HCT116 (cell line): ENCODE results near the gene HACD4.

Experiments
- EZH2 ChIP-seq: fragments of 200-600 bp; sonication (generic); IDR thresholded peaks from 2 replicates; pipeline ENCODE4 v1.6.1; 2017; ENCODE audit warnings: antibody characterized with exemption, mixed run types
- POLR2A ChIP-seq: IDR thresholded peaks from 2 replicates; pipeline ENCODE4 v1.7.0; 2011; ENCODE audit warnings: borderline replicate concordance; ENCODE audit not compliant: insufficient read depth, insufficient read length; ENCODE audit errors: extremely low read depth
- SIN3A ChIP-seq: IDR thresholded peaks from 2 replicates; pipeline ENCODE4 v1.6.1; 2012; ENCODE audit warnings: low read depth
- TF ChIP-seq, protein P1 (sequence below), 3 experiments: fragments of 200-600 bp in 1 of 3; sonication (generic) in 1 of 3; IDR thresholded peaks in 2 of 3; conservative IDR thresholded peaks in 1 of 3; 2 replicates each; pipeline ENCODE4 v1.5.1; 2012 to 2017; ENCODE audit warnings: low read depth in 2 of 3, low read length in 2 of 3, antibody characterized with exemption in 1 of 3, borderline replicate concordance in 1 of 3, control low read depth in 1 of 3, mild to moderate bottlenecking in 1 of 3, mixed read lengths in 1 of 3, mixed run types in 1 of 3, moderate library complexity in 1 of 3; ENCODE audit not compliant: insufficient read depth in 1 of 3
- TF ChIP-seq, protein P2 (sequence below): IDR thresholded peaks from 2 replicates; pipeline ENCODE4 v1.6.1; 2012; ENCODE audit warnings: low read depth
- TF ChIP-seq, protein P3 (sequence below): IDR thresholded peaks from 2 replicates; pipeline ENCODE4 v1.6.1; 2012

DNA sequence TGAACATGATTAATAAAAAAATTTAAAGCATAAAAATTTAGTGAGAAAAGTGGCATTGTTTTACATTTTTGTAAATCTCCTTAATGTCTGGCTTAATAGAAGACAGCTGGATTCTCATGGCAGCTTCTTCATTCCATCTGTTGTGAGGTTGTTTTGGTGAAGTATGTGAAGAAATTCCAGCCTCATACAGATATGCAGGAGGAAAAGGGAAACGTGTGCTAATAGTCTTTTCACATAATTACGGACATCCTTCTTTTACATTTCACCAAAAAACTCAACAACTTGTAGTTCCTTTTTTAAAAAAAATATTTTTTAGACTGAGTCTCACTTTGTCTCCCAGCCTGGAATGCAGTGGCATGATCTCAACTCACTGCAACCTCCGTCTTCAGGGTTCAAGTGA is 46.9 kb downstream of the HACD4 start:
- TF ChIP-seq, protein P1, sequence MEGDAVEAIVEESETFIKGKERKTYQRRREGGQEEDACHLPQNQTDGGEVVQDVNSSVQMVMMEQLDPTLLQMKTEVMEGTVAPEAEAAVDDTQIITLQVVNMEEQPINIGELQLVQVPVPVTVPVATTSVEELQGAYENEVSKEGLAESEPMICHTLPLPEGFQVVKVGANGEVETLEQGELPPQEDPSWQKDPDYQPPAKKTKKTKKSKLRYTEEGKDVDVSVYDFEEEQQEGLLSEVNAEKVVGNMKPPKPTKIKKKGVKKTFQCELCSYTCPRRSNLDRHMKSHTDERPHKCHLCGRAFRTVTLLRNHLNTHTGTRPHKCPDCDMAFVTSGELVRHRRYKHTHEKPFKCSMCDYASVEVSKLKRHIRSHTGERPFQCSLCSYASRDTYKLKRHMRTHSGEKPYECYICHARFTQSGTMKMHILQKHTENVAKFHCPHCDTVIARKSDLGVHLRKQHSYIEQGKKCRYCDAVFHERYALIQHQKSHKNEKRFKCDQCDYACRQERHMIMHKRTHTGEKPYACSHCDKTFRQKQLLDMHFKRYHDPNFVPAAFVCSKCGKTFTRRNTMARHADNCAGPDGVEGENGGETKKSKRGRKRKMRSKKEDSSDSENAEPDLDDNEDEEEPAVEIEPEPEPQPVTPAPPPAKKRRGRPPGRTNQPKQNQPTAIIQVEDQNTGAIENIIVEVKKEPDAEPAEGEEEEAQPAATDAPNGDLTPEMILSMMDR (IDR thresholded peaks at IDR 0.05 in 2 of 3, conservative IDR thresholded peaks at IDR 0.05 in 1 of 3; ENCODE audit: borderline replicate concordance in 1 of 3, insufficient read depth in 1 of 3, low read depth in 2 of 3, low read length in 2 of 3), result no peak
- no peak for TF ChIP-seq SIN3A
- no peak for TF ChIP-seq POLR2A
- no peak for TF ChIP-seq EZH2
- TF ChIP-seq, protein P2, sequence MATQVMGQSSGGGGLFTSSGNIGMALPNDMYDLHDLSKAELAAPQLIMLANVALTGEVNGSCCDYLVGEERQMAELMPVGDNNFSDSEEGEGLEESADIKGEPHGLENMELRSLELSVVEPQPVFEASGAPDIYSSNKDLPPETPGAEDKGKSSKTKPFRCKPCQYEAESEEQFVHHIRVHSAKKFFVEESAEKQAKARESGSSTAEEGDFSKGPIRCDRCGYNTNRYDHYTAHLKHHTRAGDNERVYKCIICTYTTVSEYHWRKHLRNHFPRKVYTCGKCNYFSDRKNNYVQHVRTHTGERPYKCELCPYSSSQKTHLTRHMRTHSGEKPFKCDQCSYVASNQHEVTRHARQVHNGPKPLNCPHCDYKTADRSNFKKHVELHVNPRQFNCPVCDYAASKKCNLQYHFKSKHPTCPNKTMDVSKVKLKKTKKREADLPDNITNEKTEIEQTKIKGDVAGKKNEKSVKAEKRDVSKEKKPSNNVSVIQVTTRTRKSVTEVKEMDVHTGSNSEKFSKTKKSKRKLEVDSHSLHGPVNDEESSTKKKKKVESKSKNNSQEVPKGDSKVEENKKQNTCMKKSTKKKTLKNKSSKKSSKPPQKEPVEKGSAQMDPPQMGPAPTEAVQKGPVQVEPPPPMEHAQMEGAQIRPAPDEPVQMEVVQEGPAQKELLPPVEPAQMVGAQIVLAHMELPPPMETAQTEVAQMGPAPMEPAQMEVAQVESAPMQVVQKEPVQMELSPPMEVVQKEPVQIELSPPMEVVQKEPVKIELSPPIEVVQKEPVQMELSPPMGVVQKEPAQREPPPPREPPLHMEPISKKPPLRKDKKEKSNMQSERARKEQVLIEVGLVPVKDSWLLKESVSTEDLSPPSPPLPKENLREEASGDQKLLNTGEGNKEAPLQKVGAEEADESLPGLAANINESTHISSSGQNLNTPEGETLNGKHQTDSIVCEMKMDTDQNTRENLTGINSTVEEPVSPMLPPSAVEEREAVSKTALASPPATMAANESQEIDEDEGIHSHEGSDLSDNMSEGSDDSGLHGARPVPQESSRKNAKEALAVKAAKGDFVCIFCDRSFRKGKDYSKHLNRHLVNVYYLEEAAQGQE, result no peak
- TF ChIP-seq, protein P3, sequence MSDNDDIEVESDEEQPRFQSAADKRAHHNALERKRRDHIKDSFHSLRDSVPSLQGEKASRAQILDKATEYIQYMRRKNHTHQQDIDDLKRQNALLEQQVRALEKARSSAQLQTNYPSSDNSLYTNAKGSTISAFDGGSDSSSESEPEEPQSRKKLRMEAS, result no peak
